ENCODE data around the gene EHMT2. TPM values are rescaled to one million over a fixed set of nuclear protein-coding genes. Genes with fewer than 3 reads are reported as not detected.
A peak's percentile ranks its signal among the peaks of the same experiment; 100 is the strongest.

The EHMT2 gene
- total and polyA plus RNA-seq, 2 of the 13 experiments (the other 11 are each of a cell fraction or from before 2014, with no cell fraction given), result 55.2 to 69.2 TPM

DNA sequence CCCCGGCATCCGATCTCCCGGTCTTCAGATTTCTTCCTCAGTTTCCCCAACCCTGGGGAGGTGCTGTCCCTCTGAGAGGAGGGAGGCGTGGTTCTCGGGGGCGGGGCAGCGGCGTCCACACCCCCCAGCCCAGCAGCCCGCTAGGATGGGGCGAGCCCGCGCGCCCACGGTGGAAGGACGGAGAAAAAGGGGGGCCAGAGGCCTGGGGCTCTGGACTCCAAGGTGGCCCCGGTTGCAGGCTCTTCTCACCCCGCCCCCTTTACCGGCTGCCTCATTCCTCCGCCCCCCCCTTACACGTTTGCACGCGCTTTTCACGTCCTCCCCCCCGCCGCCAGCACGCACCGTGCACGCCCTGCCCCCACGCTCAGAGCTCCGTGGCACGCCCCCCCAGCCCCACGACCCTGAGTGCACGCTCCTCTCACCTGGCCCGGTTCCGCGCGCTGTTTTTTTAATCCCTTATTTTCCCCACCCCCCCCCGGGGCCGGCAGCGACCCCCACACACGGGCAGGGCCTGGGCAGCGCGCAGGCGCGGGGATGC, 4.0 kb upstream of the EHMT2 start (continued):
- TF ChIP-seq ZSCAN5A (CRISPR knock-in tag; IDR thresholded peaks at IDR 0.05; ENCODE audit: borderline replicate concordance) (0 out of 2 replicates have a peak, but pooled peaks have one; percentile 18), ZNF138 (CRISPR knock-in tag; IDR thresholded peaks at IDR 0.05; ENCODE audit: low read depth) (no peak), ZNF430 (CRISPR knock-in tag; IDR thresholded peaks at IDR 0.05) (no peak; the same call in 1 of the 2 replicates), AKAP8 (CRISPR knock-in tag; IDR thresholded peaks at IDR 0.05) (0 out of 2 replicates have a peak, but pooled peaks have one; percentile 13), ZBTB42 (CRISPR knock-in tag; IDR thresholded peaks at IDR 0.05) (0 out of 2 replicates have a peak, but pooled peaks have one; percentile 10), PHF8 (CRISPR knock-in tag; IDR thresholded peaks at IDR 0.05) (peak; percentile 32; the same call in 1 of the 2 replicates), YEATS4 (CRISPR knock-in tag; IDR thresholded peaks at IDR 0.05; ENCODE audit: borderline replicate concordance) (0 out of 2 replicates have a peak, but pooled peaks have one; percentile 42), ZNF256 (CRISPR knock-in tag; conservative IDR thresholded peaks at IDR 0.05) (no peak)

GRCh38 chr6:31900917-31901414, 3.5 kb upstream of the EHMT2 start:
- H3K36me3 ChIP-seq (replicated peaks in 1 of 2; ENCODE audit: control insufficient read depth in 1 of 2, insufficient read depth in 2 of 2, low read length in 2 of 2), result peaks cover 2 to 4% of the 10 kb centered on the region in 2 experiments; a peak in 1 of 5 replicates
- no peak for DNase-seq (ENCODE audit: low spot score)
- peak overlapping the region; percentile 60 for H3K27ac ChIP-seq (ENCODE audit: extremely low read length, insufficient read depth, low read length)
- H3K4me2 ChIP-seq (ENCODE audit: low read depth, low read length), result peak overlapping the region; percentile 95
- intact Hi-C loops (cut with micrococcal nuclease; ENCODE audit: unreplicated experiment) (no loop called here), in situ Hi-C loops (cut with HindIII; ENCODE audit: extremely low pct_ligation_motif_present, low pct_unique_long_range_greater_than_20kb) (loop anchor here (5.0 to 25.0 kb wide), 2 partner anchors 46 to 1061 kb away; partner anchors contain the start of genes BRD2, CFB and HLA-DMA)
- no peaks in the 10 kb centered on the region for H3K9me3 ChIP-seq (ENCODE audit: low read length)
- no peaks in the 10 kb centered on the region for H4K20me1 ChIP-seq (ENCODE audit: insufficient read depth, low read length)
- ChIA-PET CTCF (ENCODE audit: low intra/inter-chr PET ratio, low total read pairs) (no interaction called here), POLR2A (interaction anchor here (0.6 to 5.6 kb wide), 7 partner anchors 17 to 50 kb away, joined by 3 to 69 read pairs (median 8); partner anchors contain the start of gene CFB)
- no peak for ATAC-seq
- peak overlapping the region; percentile 65 to 78 (median 67); a peak in 5 of 6 replicates for H3K4me3 ChIP-seq (replicated peaks in 1 of 3; ENCODE audit: insufficient read depth in 1 of 3, low read depth in 2 of 3, low read length in 3 of 3)
- peaks cover 0 to 8% of the 10 kb centered on the region in 2 experiments; a peak in 1 of 5 replicates for H3K27me3 ChIP-seq (ENCODE audit: control insufficient read depth in 1 of 2, insufficient read depth in 2 of 2, low read length in 2 of 2)
- no TSS peak for BruUV-seq (replicated peaks)
- peak; percentile 21 for FAIRE-seq
- H3K4me1 ChIP-seq (ENCODE audit: insufficient read depth, low read length), result peaks cover 49% of the 10 kb centered on the region
- H3K9ac ChIP-seq (ENCODE audit: insufficient read depth, low read depth, low read length), result peak overlapping the region; percentile 66
- H3K79me2 ChIP-seq (ENCODE audit: insufficient read depth, low read length), result peaks cover 24% of the 10 kb centered on the region
- no peak overlapping the region for H2AFZ ChIP-seq (ENCODE audit: low read length)
- 94% methylated on average over 29 of the region's 29 CpGs for WGBS (ENCODE audit: low lambda C conversion rate)
- TF ChIP-seq BCL6 (CRISPR knock-in tag; IDR thresholded peaks at IDR 0.05), result no peak
- no peak for TF ChIP-seq NR0B2 (CRISPR knock-in tag; IDR thresholded peaks at IDR 0.05)
- no peak for TF ChIP-seq FOXP1 (IDR thresholded peaks at IDR 0.05)
- TF ChIP-seq FOXP1 (CRISPR knock-in tag; IDR thresholded peaks at IDR 0.05), result no peak
- TF ChIP-seq, protein P1, sequence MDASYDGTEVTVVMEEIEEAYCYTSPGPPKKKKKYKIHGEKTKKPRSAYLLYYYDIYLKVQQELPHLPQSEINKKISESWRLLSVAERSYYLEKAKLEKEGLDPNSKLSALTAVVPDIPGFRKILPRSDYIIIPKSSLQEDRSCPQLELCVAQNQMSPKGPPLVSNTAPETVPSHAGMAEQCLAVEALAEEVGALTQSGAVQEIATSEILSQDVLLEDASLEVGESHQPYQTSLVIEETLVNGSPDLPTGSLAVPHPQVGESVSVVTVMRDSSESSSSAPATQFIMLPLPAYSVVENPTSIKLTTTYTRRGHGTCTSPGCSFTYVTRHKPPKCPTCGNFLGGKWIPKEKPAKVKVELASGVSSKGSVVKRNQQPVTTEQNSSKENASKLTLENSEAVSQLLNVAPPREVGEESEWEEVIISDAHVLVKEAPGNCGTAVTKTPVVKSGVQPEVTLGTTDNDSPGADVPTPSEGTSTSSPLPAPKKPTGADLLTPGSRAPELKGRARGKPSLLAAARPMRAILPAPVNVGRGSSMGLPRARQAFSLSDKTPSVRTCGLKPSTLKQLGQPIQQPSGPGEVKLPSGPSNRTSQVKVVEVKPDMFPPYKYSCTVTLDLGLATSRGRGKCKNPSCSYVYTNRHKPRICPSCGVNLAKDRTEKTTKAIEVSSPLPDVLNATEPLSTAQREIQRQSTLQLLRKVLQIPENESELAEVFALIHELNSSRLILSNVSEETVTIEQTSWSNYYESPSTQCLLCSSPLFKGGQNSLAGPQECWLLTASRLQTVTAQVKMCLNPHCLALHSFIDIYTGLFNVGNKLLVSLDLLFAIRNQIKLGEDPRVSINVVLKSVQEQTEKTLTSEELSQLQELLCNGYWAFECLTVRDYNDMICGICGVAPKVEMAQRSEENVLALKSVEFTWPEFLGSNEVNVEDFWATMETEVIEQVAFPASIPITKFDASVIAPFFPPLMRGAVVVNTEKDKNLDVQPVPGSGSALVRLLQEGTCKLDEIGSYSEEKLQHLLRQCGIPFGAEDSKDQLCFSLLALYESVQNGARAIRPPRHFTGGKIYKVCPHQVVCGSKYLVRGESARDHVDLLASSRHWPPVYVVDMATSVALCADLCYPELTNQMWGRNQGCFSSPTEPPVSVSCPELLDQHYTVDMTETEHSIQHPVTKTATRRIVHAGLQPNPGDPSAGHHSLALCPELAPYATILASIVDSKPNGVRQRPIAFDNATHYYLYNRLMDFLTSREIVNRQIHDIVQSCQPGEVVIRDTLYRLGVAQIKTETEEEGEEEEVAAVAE (CRISPR knock-in tag; IDR thresholded peaks at IDR 0.05; ENCODE audit: borderline replicate concordance), result no peak
- TF ChIP-seq TFDP1 (CRISPR knock-in tag; IDR thresholded peaks at IDR 0.05; ENCODE audit: borderline replicate concordance), result 0 out of 2 replicates have a peak, but pooled peaks have one; percentile 12
- TF ChIP-seq ZNF282 (IDR thresholded peaks at IDR 0.05; ENCODE audit: partially characterized antibody), result no peak
- TF ChIP-seq SPEN (CRISPR knock-in tag; IDR thresholded peaks at IDR 0.05; ENCODE audit: low read depth), result peak; percentile 46; the same call in 1 of the 2 replicates

Data from HepG2 (cell line).